HepG2 (cell line): ENCODE measurements around the gene MRM3. TPM values are rescaled to one million over a fixed set of nuclear protein-coding genes. Genes with fewer than 3 reads are reported as not detected.

Source experiments
- ATF3 ChIP-seq: sonication (generic); formaldehyde crosslinking; IDR thresholded peaks from 2 replicates; pipeline ENCODE4 v1.4.0; 2020; ENCODE audit warnings: missing genetic modification reagents
- CCDC6 ChIP-seq: sonication (generic); formaldehyde crosslinking; IDR thresholded peaks from 2 replicates; pipeline ENCODE4 v1.8.1; 2022; ENCODE audit warnings: mild to moderate bottlenecking, missing genetic modification reagents, moderate library complexity
- CHCHD3 ChIP-seq: sonication (generic); formaldehyde crosslinking; IDR thresholded peaks from 2 replicates; pipeline ENCODE4 v1.8.0; 2022; ENCODE audit warnings: mild to moderate bottlenecking, missing genetic modification reagents, moderate library complexity
- CHD4 ChIP-seq: fragments of 200-600 bp; sonication (generic); IDR thresholded peaks from 2 replicates; pipeline ENCODE4 v1.7.0; 2017; ENCODE audit warnings: mild to moderate bottlenecking, low read length, borderline replicate concordance
- FIP1L1 ChIP-seq: fragments of 200-400 bp; formaldehyde crosslinking; IDR thresholded peaks from 2 replicates; pipeline ENCODE4 v1.6.1; 2018; ENCODE audit warnings: low read depth, mild to moderate bottlenecking, low read length, moderate library complexity, borderline replicate concordance; ENCODE audit not compliant: insufficient read depth
- FOXP1 ChIP-seq, 2 experiments: fragments of 450-650 bp in 1 of 2; IDR thresholded peaks; 2 replicates each; pipeline ENCODE4 v1.6.1; 2017 to 2018; ENCODE audit warnings: antibody characterized with exemption in 1 of 2
- HMG20B ChIP-seq: conservative IDR thresholded peaks from 2 replicates; pipeline ENCODE4 v1.6.1; 2016; ENCODE audit warnings: missing genetic modification reagents, missing compliant biosample characterization
- MXD3 ChIP-seq: IDR thresholded peaks from 2 replicates; pipeline ENCODE4 v1.6.1; 2016; ENCODE audit warnings: mild to moderate bottlenecking, missing biosample characterization, missing genetic modification reagents
- PCBP2 ChIP-seq: fragments of 200-400 bp; formaldehyde crosslinking; optimal IDR thresholded peaks from 2 replicates; pipeline ENCODE3; 2018; ENCODE audit warnings: low read length, low read depth; ENCODE audit not compliant: poor library complexity, severe bottlenecking
- PHF5A ChIP-seq: IDR thresholded peaks from one replicate; pipeline ENCODE4 v1.6.1; 2018; ENCODE audit warnings: low read depth, missing genetic modification reagents; ENCODE audit not compliant: unreplicated experiment
- PHF8 ChIP-seq: sonication (generic); formaldehyde crosslinking; IDR thresholded peaks from 2 replicates; pipeline ENCODE4 v1.5.0; 2020; ENCODE audit warnings: missing genetic modification reagents
- RELA ChIP-seq: sonication (generic); formaldehyde crosslinking; IDR thresholded peaks from 2 replicates; pipeline ENCODE4 v1.4.0; 2020; ENCODE audit warnings: missing genetic modification reagents
- REST ChIP-seq, 2 experiments: IDR thresholded peaks; 2 replicates each; pipeline ENCODE4 v1.6.1; 2011 to 2012; ENCODE audit warnings: low read length in 2 of 2, borderline replicate concordance in 1 of 2, low read depth in 1 of 2, mild to moderate bottlenecking in 1 of 2, moderate library complexity in 1 of 2
- SRSF4 ChIP-seq: fragments of 200-400 bp; formaldehyde crosslinking; IDR thresholded peaks from one replicate; pipeline ENCODE4 v1.6.1; 2018; ENCODE audit warnings: mild to moderate bottlenecking, low read depth, low read length, moderate library complexity; ENCODE audit not compliant: poor library complexity, severe bottlenecking
- ZBTB25 ChIP-seq: IDR thresholded peaks from 2 replicates; pipeline ENCODE4 v1.6.1; 2018; ENCODE audit warnings: missing genetic modification reagents
- ZNF138 ChIP-seq: sonication (generic); formaldehyde crosslinking; IDR thresholded peaks from 2 replicates; pipeline ENCODE4 v1.5.0; 2020; ENCODE audit warnings: mild to moderate bottlenecking, low read depth, missing genetic modification reagents
- ZNF263 ChIP-seq: sonication (generic); formaldehyde crosslinking; IDR thresholded peaks from 2 replicates; pipeline ENCODE4 v1.4.0; 2020; ENCODE audit warnings: missing genetic modification reagents
- ZNF33A ChIP-seq: sonication (generic); formaldehyde crosslinking; IDR thresholded peaks from 2 replicates; pipeline ENCODE4 v1.5.1; 2020; ENCODE audit warnings: missing genetic modification reagents, mild to moderate bottlenecking, moderate library complexity, borderline replicate concordance
- ZNF441 ChIP-seq: sonication (generic); formaldehyde crosslinking; IDR thresholded peaks from 2 replicates; pipeline ENCODE4 v1.7.0; 2021; ENCODE audit warnings: missing genetic modification reagents, borderline replicate concordance
- ZNF547 ChIP-seq: sonication (generic); formaldehyde crosslinking; IDR thresholded peaks from 2 replicates; pipeline ENCODE4 v1.5.1; 2020; ENCODE audit warnings: mild to moderate bottlenecking, missing genetic modification reagents
- ZNF552 ChIP-seq: sonication (generic); formaldehyde crosslinking; IDR thresholded peaks from 2 replicates; pipeline ENCODE4 v1.9.0; 2022; ENCODE audit warnings: missing genetic modification reagents, mild to moderate bottlenecking, borderline replicate concordance
- ZNF615 ChIP-seq: sonication (generic); formaldehyde crosslinking; IDR thresholded peaks from 2 replicates; pipeline ENCODE4 v1.5.0; 2020; ENCODE audit warnings: mild to moderate bottlenecking, missing genetic modification reagents, borderline replicate concordance
- ZSCAN20 ChIP-seq: sonication (generic); formaldehyde crosslinking; IDR thresholded peaks from 2 replicates; pipeline ENCODE4 v1.4.0; 2020; ENCODE audit warnings: missing genetic modification reagents, mild to moderate bottlenecking, borderline replicate concordance
- polyA plus RNA-seq, 8 experiments: library from polyadenylated mRNA; depleted of rRNA in 3 of 8; stranded (reverse) in 7 of 8; unstranded in 1 of 8; fragments of >200 nt; fragmentation: Illumina TruSeq in 4 of 8; extraction: Trizol in 4 of 8; gene quantifications; 2 replicates each; pipeline versions ENCODE4 v1.2.1 to v1.2.3, GENCODE V29; 2011 to 2016; ENCODE audit warnings: low read depth in 4 of 8, missing spikeins in 1 of 8, mixed read lengths in 1 of 8; ENCODE audit not compliant: insufficient read depth in 1 of 8
- total RNA-seq, 5 experiments: library from RNA; depleted of rRNA; stranded (reverse); fragments of >200 nt; fragmentation: Illumina TruSeq; extraction: Trizol; gene quantifications; 2 replicates each; pipeline ENCODE4 v1.2.3, GENCODE V29; 2016; ENCODE audit warnings: low read depth in 1 of 5

The MRM3 gene
- total and polyA plus RNA-seq, 2 of the 13 experiments (the other 11 are each of a cell fraction or from before 2014, with no cell fraction given) = 12.3 to 25.5 TPM

GRCh38 chr17:781805-782731 is at the start of gene MRM3, which contains the start of gene GLOD4 (continued):
- TF ChIP-seq REST (IDR thresholded peaks at IDR 0.05; ENCODE audit: borderline replicate concordance in 1 of 2, low read depth in 1 of 2, low read length in 2 of 2) = peak in 1 of 2 experiments; percentile 55; a peak in 1 of 4 replicates
- peak; percentile 99 for TF ChIP-seq PHF8 (CRISPR knock-in tag)
- no peak for TF ChIP-seq HMG20B
- TF ChIP-seq ZSCAN20 = no peak
- no peak; the same call in 1 of the 2 replicates for TF ChIP-seq FIP1L1
- TF ChIP-seq ZNF263 (CRISPR knock-in tag) = no peak
- peak; percentile 80; the same call in 1 of the 2 replicates for TF ChIP-seq ZNF547 (CRISPR knock-in tag)
- no peak for TF ChIP-seq FOXP1 (IDR thresholded peaks at IDR 0.05)
- TF ChIP-seq FOXP1 (CRISPR knock-in tag; IDR thresholded peaks at IDR 0.05) = no peak; the same call in 1 of the 2 replicates
- TF ChIP-seq ZNF138 (CRISPR knock-in tag) = peak; percentile 97; the same call in 1 of the 2 replicates
- TF ChIP-seq CCDC6 = peak; percentile 98; the same call in 1 of the 2 replicates
- TF ChIP-seq CHCHD3 (CRISPR knock-in tag) = no peak; the same call in 1 of the 2 replicates
- TF ChIP-seq PHF5A = no peak
- no peak for TF ChIP-seq PCBP2
- no peak for TF ChIP-seq CHD4
- 0 out of 2 replicates have a peak, but pooled peaks have one; percentile 41 for TF ChIP-seq RELA (CRISPR knock-in tag)
- no peak for TF ChIP-seq ZBTB25 (CRISPR knock-in tag)
- peak; percentile 53; the same call in 1 of the 2 replicates for TF ChIP-seq ZNF441 (CRISPR knock-in tag)
- peak; percentile 93 for TF ChIP-seq MXD3 (CRISPR knock-in tag)
- TF ChIP-seq ZNF33A = peak; percentile 77; the same call in 1 of the 2 replicates
- TF ChIP-seq ZNF615 (CRISPR knock-in tag) = no peak
- peak; percentile 90 for TF ChIP-seq ZNF552 (CRISPR knock-in tag)
- peak; percentile 60; the same call in 1 of the 2 replicates for TF ChIP-seq ATF3 (CRISPR knock-in tag)
- TF ChIP-seq SRSF4 = no peak
